ENCODE measurements around the gene AEBP2. TPM values are rescaled to one million over a fixed set of nuclear protein-coding genes. Genes with fewer than 3 reads are reported as not detected.

The AEBP2 gene
- total and polyA plus RNA-seq, 2 of the 8 experiments (the other 6 are each of a cell fraction or from before 2014, with no cell fraction given): 13.6 to 61.4 TPM

DNA sequence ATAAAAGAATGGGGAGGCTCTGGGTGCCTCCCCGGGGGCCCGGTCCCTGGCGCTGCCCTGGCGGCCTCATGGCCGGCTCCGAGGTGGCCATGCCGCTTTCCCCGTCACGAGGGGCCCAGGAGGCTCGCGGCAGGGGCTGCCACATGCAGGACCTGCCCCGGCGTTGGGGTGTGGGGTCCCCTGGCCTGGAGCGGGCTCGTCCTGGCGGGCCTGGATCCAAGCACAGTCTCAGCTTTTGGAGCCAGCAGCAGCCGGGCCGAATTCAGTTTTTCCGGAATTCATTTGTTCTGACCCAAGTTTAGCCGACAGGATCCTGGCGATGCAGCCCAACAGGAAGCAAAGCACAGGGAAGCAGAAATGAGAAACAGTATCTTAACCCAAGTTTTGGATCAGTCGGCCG is 26.4 kb upstream of the AEBP2 start:
- Histone ChIP-seq H4K5ac (ENCODE audit: insufficient read length, low read depth, low read length) (peak overlapping the region; percentile 19), H3K23me2 (ENCODE audit: low read depth, low read length) (no peaks in the 10 kb centered on the region), H3K36me3 (ENCODE audit: control insufficient read depth in 2 of 4, insufficient read depth in 4 of 4, low read length in 3 of 4) (no peaks in the 10 kb centered on the region), H2AK5ac (ENCODE audit: low read depth, low read length) (no peak overlapping the region), H3K79me2 (ENCODE audit: control insufficient read depth in 1 of 2, insufficient read depth in 2 of 2, low read length in 2 of 2) (no peaks in the 10 kb centered on the region), H2BK12ac (ENCODE audit: low read depth, low read length) (no peak overlapping the region), H3K27ac (ENCODE audit: low read depth, low read length) (no peak overlapping the region), H3K18ac (ENCODE audit: extremely low read depth, low read length) (no peak overlapping the region), H3K79me1 (ENCODE audit: low read depth, low read length) (no peaks in the 10 kb centered on the region), H3K56ac (replicated peaks; ENCODE audit: insufficient read length, low read depth, low read length) (no peak overlapping the region), H3K9me3 (ENCODE audit: insufficient read depth in 2 of 2, low read depth in 1 of 2, low read length in 1 of 2) (no peaks in the 10 kb centered on the region), H3K9ac (replicated peaks in 1 of 4; ENCODE audit: extremely low read depth in 1 of 4, low read depth in 3 of 4, low read length in 3 of 4) (no peak overlapping the region; a peak in 1 of 7 replicates), H4K20me1 (replicated peaks in 1 of 2; ENCODE audit: control insufficient read depth in 1 of 2, insufficient read depth in 2 of 2, low read length in 2 of 2) (no peaks in the 10 kb centered on the region), H2BK5ac (ENCODE audit: low read depth, low read length) (no peak overlapping the region), H3K27me3 (replicated peaks in 1 of 4; ENCODE audit: control insufficient read depth in 3 of 4, extremely low read depth in 1 of 4, insufficient read depth in 3 of 4, low read length in 3 of 4) (no peaks in the 10 kb centered on the region), H2BK20ac (ENCODE audit: low read length) (no peak overlapping the region), H3K4me3 (ENCODE audit: extremely low read depth in 1 of 4, insufficient read depth in 2 of 4, low read depth in 3 of 4, low read length in 4 of 4) (no peak overlapping the region), H3K4ac (replicated peaks; ENCODE audit: insufficient read length, low read depth, low read length) (no peak overlapping the region), H3K4me2 (ENCODE audit: insufficient read depth in 1 of 2, low read depth in 2 of 2, low read length in 2 of 2) (no peak overlapping the region), H3K14ac (ENCODE audit: insufficient read length) (no peak overlapping the region), H2AFZ (ENCODE audit: low read length) (no peak overlapping the region), H2BK120ac (replicated peaks; ENCODE audit: low read depth, low read length) (no peak overlapping the region), H4K8ac (ENCODE audit: extremely low read depth, insufficient read depth, low read length) (peak overlapping the region; percentile 72; the same call in 1 of the 2 replicates), H3K23ac (ENCODE audit: insufficient read length) (no peak overlapping the region), H3K4me1 (replicated peaks in 1 of 4; ENCODE audit: control insufficient read depth in 3 of 4, insufficient read depth in 4 of 4, low read length in 3 of 4) (peaks cover 8 to 13% (median 9%) of the 10 kb centered on the region in 4 experiments; a peak in 5 of 7 replicates), H2BK15ac (ENCODE audit: low read length) (no peak overlapping the region), H4K91ac (replicated peaks; ENCODE audit: insufficient read length, low read length) (no peak overlapping the region)
- ChIA-PET POLR2A (ENCODE audit: partially characterized antibody) (interaction anchor here (0.6 kb wide), 1 partner anchor 32 kb away, joined by 3 read pairs; no protein-coding TSS in a partner anchor), CTCF (ENCODE audit: partially characterized antibody) (no interaction called here)
- WGBS, 2 experiments (ENCODE audit: extremely low coverage in 1 of 2, insufficient coverage in 1 of 2, insufficient read length in 1 of 2, insufficient replicate concordance in 2 of 2, low coverage in 1 of 2, low lambda C conversion rate in 2 of 2, missing lambda C conversion rate in 1 of 2): 94% methylated on average over 23 of the region's 23 CpGs; no CpG with 5 or more reads in 1 of the 2 experiments
- FAIRE-seq (no peak), DNase-seq (ENCODE audit: low read depth in 1 of 2, low spot score in 2 of 2) (no peak)
- TF ChIP-seq SRF (IDR thresholded peaks at IDR 0.05; ENCODE audit: low read depth, low read length) (no peak), TAF7 (optimal IDR thresholded peaks at IDR 0.05; ENCODE audit: borderline replicate concordance, low read depth, low read length) (no peak), GABPA (IDR thresholded peaks at IDR 0.05; ENCODE audit: borderline replicate concordance, insufficient read depth, low read length) (no peak), SIRT6 (IDR thresholded peaks at IDR 0.05; ENCODE audit: low read length) (no peak), RBBP5 (IDR thresholded peaks at IDR 0.05; ENCODE audit: borderline replicate concordance, low read depth, low read length) (no peak), POLR2A (IDR thresholded peaks at IDR 0.05; ENCODE audit: control extremely low read depth in 1 of 2, low read depth in 2 of 2, low read length in 2 of 2) (no peak), BACH1 (IDR thresholded peaks at IDR 0.05; ENCODE audit: low read length) (no peak), POLR2AphosphoS5 (IDR thresholded peaks at IDR 0.05; ENCODE audit: low read depth, low read length) (no peak), GTF2F1 (IDR thresholded peaks at IDR 0.05; ENCODE audit: borderline replicate concordance, low read depth, low read length) (no peak), HDAC2 (IDR thresholded peaks at IDR 0.05; ENCODE audit: borderline replicate concordance in 1 of 2, low read depth in 2 of 2, low read length in 2 of 2) (no peak)
- TF ChIP-seq, protein P1, sequence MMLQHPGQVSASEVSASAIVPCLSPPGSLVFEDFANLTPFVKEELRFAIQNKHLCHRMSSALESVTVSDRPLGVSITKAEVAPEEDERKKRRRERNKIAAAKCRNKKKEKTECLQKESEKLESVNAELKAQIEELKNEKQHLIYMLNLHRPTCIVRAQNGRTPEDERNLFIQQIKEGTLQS (IDR thresholded peaks at IDR 0.05; ENCODE audit: insufficient read depth, low read depth, low read length): no peak
- TF ChIP-seq, protein P2, sequence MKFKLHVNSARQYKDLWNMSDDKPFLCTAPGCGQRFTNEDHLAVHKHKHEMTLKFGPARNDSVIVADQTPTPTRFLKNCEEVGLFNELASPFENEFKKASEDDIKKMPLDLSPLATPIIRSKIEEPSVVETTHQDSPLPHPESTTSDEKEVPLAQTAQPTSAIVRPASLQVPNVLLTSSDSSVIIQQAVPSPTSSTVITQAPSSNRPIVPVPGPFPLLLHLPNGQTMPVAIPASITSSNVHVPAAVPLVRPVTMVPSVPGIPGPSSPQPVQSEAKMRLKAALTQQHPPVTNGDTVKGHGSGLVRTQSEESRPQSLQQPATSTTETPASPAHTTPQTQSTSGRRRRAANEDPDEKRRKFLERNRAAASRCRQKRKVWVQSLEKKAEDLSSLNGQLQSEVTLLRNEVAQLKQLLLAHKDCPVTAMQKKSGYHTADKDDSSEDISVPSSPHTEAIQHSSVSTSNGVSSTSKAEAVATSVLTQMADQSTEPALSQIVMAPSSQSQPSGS (IDR thresholded peaks at IDR 0.05; ENCODE audit: low read length): no peak

All from H1 (cell line).